ENCODE data around the gene CCER1. TPM values are rescaled to one million over a fixed set of nuclear protein-coding genes. Genes with fewer than 3 reads are reported as not detected.

CCER1 gene
- total RNA-seq, 1 experiment from 2014 or later = not detected

DNA sequence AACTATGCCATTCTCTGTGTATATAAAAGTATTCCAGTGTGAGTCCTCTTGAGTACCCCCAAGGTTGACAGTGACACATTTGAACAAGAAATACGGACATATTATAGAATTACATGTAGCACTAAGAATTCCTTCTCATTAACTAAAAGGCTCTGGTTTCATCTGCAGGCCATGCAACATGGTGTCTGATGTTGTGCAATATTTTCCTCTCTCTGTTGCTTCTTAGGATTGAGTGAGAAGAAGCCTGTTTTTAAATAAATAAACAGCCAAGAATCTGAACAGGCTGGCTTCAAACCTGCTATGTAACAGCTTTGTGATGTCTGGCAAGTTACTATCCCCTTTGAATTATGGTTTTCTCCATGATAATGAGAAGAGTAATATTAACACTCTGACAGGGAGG lies 22.2 kb upstream of the CCER1 start:
- no peak for ATAC-seq
- Histone ChIP-seq H3K4me3 (ENCODE audit: low read depth in 2 of 2, low read length in 2 of 2) (no peak overlapping the region), H3K27me3 (ENCODE audit: control insufficient read depth, insufficient read depth, low read length) (no peaks in the 10 kb centered on the region), H3K36me3 (ENCODE audit: control insufficient read depth, insufficient read depth, low read length) (no peaks in the 10 kb centered on the region), H3K4me1 (ENCODE audit: control insufficient read depth, insufficient read depth, low read length) (no peaks in the 10 kb centered on the region), H3K27ac (ENCODE audit: low read length) (no peak overlapping the region), H3K9me3 (ENCODE audit: control insufficient read depth, insufficient read depth, low read depth, low read length) (no peaks in the 10 kb centered on the region)
- in situ Hi-C loops (cut with HindIII; ENCODE audit: low pct_unique_long_range_greater_than_20kb, low sequenced_read_pairs) (no loop called here), intact Hi-C loops (cut with micrococcal nuclease; ENCODE audit: unreplicated experiment) (no loop called here)
- no TSS peak for BruUV-seq (replicated peaks)
- ChIA-PET CTCF (no interaction called here), POLR2A (no interaction called here)
- no peak for DNase-seq (ENCODE audit: low read depth, low spot score)
- no peak for TF ChIP-seq SIN3A (IDR thresholded peaks at IDR 0.05; ENCODE audit: borderline replicate concordance, insufficient read depth, low read depth, low read length)
- no peak for TF ChIP-seq POLR2AphosphoS5 (IDR thresholded peaks at IDR 0.05; ENCODE audit: low read depth, low read length)
- no peak for TF ChIP-seq TCF7L2 (IDR thresholded peaks at IDR 0.05; ENCODE audit: low read depth, low read length)
- TF ChIP-seq, protein P1, sequence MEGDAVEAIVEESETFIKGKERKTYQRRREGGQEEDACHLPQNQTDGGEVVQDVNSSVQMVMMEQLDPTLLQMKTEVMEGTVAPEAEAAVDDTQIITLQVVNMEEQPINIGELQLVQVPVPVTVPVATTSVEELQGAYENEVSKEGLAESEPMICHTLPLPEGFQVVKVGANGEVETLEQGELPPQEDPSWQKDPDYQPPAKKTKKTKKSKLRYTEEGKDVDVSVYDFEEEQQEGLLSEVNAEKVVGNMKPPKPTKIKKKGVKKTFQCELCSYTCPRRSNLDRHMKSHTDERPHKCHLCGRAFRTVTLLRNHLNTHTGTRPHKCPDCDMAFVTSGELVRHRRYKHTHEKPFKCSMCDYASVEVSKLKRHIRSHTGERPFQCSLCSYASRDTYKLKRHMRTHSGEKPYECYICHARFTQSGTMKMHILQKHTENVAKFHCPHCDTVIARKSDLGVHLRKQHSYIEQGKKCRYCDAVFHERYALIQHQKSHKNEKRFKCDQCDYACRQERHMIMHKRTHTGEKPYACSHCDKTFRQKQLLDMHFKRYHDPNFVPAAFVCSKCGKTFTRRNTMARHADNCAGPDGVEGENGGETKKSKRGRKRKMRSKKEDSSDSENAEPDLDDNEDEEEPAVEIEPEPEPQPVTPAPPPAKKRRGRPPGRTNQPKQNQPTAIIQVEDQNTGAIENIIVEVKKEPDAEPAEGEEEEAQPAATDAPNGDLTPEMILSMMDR (IDR thresholded peaks at IDR 0.05) = no peak
- no peak for TF ChIP-seq REST (IDR thresholded peaks at IDR 0.05; ENCODE audit: insufficient read depth in 1 of 2, low read depth in 2 of 2, low read length in 1 of 2)

DNA sequence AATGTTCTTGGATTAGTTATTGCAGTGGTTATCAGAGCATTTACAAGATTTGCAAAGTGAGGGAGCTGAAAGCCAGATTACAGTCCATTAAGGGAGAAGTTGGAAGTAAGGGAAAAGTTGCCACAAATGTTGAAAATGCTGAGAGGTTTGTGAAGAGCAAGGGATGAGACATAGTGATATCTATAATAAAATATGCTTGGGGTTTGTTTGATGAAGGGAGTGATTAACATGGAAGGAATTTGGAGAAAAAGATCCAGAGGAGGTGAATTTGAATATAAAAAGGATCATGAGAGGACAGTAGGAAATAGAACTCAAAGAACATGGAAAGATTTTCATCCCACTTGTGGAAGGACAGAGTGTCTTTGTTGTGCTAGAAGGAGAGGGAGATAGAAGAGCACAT lies 19.3 kb upstream of the CCER1 start:
- no peak for TF ChIP-seq POLR2AphosphoS5 (IDR thresholded peaks at IDR 0.05; ENCODE audit: low read depth, low read length)
- TF ChIP-seq, protein P1 (IDR thresholded peaks at IDR 0.05) = no peak
- no peaks in the 10 kb centered on the region for H3K9me3 ChIP-seq (ENCODE audit: control insufficient read depth, insufficient read depth, low read depth, low read length)
- H3K4me1 ChIP-seq (ENCODE audit: control insufficient read depth, insufficient read depth, low read length) = no peaks in the 10 kb centered on the region
- CTCF ChIA-PET = no interaction called here
- no TSS peak for BruUV-seq (replicated peaks)
- H3K27ac ChIP-seq (ENCODE audit: low read length) = no peak overlapping the region
- POLR2A ChIA-PET = no interaction called here
- H3K4me3 ChIP-seq (ENCODE audit: low read depth in 2 of 2, low read length in 2 of 2) = no peak overlapping the region
- in situ Hi-C loops (cut with HindIII; ENCODE audit: low pct_unique_long_range_greater_than_20kb, low sequenced_read_pairs) = no loop called here
- H3K27me3 ChIP-seq (ENCODE audit: control insufficient read depth, insufficient read depth, low read length) = no peaks in the 10 kb centered on the region
- no peaks in the 10 kb centered on the region for H3K36me3 ChIP-seq (ENCODE audit: control insufficient read depth, insufficient read depth, low read length)
- intact Hi-C loops (cut with micrococcal nuclease; ENCODE audit: unreplicated experiment) = no loop called here
- ATAC-seq (no peak), DNase-seq (ENCODE audit: low read depth, low spot score) (no peak)

DNA sequence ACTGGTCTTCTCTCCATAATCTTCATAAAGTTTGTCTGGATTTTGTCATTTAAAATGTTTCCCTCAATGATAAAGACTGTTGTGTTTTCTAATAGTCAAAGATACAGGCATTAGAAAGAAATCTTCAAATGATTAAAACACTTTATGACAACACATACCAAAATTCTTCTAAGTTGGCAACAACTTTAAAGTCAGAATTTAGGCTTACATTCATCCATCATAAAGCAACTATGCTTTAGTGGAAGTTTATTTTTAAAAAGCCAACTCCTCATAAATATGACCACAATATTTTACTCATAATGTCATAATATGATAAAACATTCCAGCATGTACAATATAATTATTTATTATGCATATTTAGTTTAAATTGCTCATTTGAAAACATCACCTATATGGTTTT lies 17.2 kb upstream of the CCER1 start:
- in situ Hi-C loops (cut with HindIII; ENCODE audit: low pct_unique_long_range_greater_than_20kb, low sequenced_read_pairs) = no loop called here
- Histone ChIP-seq H3K9me3 (ENCODE audit: control insufficient read depth, insufficient read depth, low read depth, low read length) (no peaks in the 10 kb centered on the region), H3K27ac (ENCODE audit: low read length) (no peak overlapping the region), H3K27me3 (ENCODE audit: control insufficient read depth, insufficient read depth, low read length) (no peaks in the 10 kb centered on the region), H3K36me3 (ENCODE audit: control insufficient read depth, insufficient read depth, low read length) (no peaks in the 10 kb centered on the region), H3K4me1 (ENCODE audit: control insufficient read depth, insufficient read depth, low read length) (no peaks in the 10 kb centered on the region), H3K4me3 (ENCODE audit: low read depth in 2 of 2, low read length in 2 of 2) (no peak overlapping the region)
- no peak for DNase-seq (ENCODE audit: low read depth, low spot score)
- CTCF ChIA-PET = no interaction called here
- intact Hi-C loops (cut with micrococcal nuclease; ENCODE audit: unreplicated experiment) = no loop called here
- ATAC-seq = no peak
- BruUV-seq (replicated peaks) = no TSS peak
- no peak for TF ChIP-seq POLR2AphosphoS5 (IDR thresholded peaks at IDR 0.05; ENCODE audit: low read depth, low read length)
- TF ChIP-seq TCF7L2 (IDR thresholded peaks at IDR 0.05; ENCODE audit: low read depth, low read length) = no peak
- TF ChIP-seq REST (IDR thresholded peaks at IDR 0.05; ENCODE audit: insufficient read depth in 1 of 2, low read depth in 2 of 2, low read length in 1 of 2) = no peak
- TF ChIP-seq, protein P1 (IDR thresholded peaks at IDR 0.05) = no peak
- no peak for TF ChIP-seq SIN3A (IDR thresholded peaks at IDR 0.05; ENCODE audit: borderline replicate concordance, insufficient read depth, low read depth, low read length)
- POLR2A ChIA-PET = no interaction called here

All from Panc1 (cell line).